A375 (cell line): ENCODE data around the gene TGM5. TPM values are rescaled to one million over a fixed set of nuclear protein-coding genes. Genes with fewer than 3 reads are reported as not detected.

Experiments used
- small RNA-seq: library from RNA; depleted of rRNA; stranded (forward); fragments of <200 nt; gene quantifications from one replicate; pipeline ENCODE3, GENCODE V24; 2014
- total RNA-seq: library from RNA; depleted of rRNA; stranded (reverse); fragments of >200 nt; shearing (Covaris generic); gene quantifications from 2 replicates; pipeline ENCODE4 v1.2.3, GENCODE V29; 2014; rRNA removed

TGM5 gene, protein sequence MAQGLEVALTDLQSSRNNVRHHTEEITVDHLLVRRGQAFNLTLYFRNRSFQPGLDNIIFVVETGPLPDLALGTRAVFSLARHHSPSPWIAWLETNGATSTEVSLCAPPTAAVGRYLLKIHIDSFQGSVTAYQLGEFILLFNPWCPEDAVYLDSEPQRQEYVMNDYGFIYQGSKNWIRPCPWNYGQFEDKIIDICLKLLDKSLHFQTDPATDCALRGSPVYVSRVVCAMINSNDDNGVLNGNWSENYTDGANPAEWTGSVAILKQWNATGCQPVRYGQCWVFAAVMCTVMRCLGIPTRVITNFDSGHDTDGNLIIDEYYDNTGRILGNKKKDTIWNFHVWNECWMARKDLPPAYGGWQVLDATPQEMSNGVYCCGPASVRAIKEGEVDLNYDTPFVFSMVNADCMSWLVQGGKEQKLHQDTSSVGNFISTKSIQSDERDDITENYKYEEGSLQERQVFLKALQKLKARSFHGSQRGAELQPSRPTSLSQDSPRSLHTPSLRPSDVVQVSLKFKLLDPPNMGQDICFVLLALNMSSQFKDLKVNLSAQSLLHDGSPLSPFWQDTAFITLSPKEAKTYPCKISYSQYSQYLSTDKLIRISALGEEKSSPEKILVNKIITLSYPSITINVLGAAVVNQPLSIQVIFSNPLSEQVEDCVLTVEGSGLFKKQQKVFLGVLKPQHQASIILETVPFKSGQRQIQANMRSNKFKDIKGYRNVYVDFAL
- total RNA-seq: 0.66 TPM in 1 of 2 replicates, not detected in the other

DNA sequence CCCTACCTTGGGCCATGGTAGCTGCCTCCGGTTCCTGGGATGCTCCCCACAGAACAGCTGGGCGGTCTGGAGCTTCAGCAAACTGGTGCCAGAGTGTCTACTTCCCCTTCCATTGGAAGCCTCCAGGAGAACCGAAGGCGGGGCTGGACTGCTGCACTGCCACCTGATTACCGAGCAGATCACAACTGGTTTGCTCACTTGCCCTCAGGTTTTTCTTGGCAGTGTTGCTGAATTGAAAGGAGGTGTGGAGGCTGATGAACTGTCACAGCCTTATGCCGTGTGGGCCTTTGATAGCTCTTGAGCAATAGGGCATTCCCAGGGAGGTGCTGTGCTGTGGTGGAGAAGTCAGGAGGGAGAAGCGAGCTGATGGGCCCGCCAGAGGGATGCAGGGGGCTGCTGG is at the start of gene TGM5:
TSS of gene TGM5 (minus strand) at position 95 of the 400 bp plus-strand sequence. CDS start at position 16, 79 bp downstream.

DNA sequence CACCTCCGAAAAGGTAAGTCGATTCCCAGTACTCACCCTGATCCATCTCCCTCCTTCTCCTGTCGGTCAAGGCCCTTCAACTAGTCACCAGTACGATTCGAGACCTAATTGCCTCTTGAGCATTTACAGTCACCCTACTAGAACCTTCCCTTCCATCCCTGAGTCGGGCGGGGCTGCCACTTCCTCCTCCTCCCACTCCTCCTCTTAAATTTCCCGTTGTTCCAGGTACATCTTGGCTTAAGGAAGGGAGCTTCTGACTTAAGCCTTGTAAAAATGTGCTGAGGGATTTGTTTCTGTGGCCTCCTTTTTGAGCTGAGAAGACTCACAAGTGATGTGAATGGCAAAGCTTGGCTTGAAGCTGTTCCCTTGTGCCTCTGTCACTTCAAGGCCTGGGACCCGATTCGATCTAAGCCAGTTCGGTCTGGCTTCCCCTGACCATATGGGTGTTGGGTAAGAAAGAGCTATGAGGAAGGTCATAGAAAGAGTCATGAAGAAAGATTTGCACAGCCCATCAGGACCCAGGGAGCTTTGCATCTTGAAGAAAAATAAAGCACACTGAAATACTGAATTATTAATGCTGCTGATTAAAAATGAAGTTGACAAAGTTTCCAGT is 35.6 kb upstream of the TGM5 start, which contains the start of gene TGM7:
TSS of gene TGM7 (minus strand) at position 51 of the 613 bp plus-strand sequence.

DNA sequence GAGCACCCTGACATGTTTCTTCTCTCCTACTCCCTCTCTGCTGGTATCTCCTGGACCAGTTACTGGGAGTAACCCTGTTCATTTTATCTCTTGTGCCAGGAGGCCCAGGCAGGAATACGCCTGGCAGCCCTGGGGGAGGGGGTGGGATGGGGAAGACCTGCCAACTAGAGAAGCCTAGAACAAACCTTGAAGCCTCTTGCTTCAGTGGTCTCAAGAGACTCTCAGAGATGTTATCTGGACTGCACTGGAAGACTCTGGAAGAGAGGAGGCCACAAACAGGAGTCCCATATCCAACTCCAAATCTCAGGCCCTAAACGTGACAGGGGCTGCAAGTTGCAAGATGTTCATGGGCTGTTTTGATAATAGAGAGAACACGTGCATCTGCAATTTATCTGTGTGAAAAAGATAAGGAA is 45.7 kb downstream of the TGM5 start, which contains the start of gene EPB42:
TSS of gene EPB42 (minus strand) at position 28 of the 413 bp plus-strand sequence. CDS start 193 bp downstream, outside the sequence.

DNA sequence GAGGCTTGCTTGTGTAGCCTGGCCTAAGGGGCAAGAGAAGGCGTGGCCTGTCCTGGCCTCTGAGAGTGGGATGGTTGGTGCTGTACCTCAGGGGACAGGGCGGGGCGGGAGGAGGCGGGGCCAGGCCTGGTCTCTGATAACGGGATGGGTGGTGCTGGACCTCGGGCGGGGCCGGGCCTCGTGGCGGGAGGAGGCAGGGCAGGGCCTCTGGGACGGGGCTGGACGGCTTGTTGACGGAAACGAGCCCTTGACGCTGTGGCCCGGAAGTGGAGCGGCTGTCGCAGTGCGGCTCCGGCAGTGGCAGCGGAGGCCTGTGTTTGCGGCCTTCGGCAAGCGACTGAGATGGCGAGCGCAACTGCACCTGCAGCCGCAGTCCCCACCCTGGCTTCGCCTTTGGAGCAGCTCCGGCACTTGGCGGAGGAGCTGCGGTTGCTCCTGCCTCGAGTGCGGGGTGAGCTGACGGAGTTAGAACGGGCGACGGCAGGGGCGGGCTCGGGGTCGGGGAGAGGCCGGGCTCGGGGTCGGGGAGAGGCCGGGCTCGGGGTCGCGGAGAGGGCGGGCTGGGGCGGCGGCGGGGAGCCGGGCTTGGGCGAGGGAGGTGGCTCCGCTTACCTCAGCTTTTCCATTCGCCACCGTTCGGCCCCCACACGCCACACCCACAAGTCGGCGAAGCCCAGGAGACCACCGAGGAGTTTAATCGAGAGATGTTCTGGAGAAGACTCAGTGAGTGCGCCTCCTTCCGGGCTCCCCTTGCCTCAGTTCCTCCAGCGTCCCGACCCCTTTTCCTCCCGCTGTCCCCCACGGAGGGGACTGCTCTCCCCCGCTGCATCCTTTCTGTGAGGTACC is 81.3 kb downstream of the TGM5 start, which contains the start of gene CCNDBP1:
TSS of gene CCNDBP1 (plus strand) at position 247 of the 846 bp plus-strand sequence. CDS start at position 343, 96 bp downstream.

Small RNAs within 50 kb of the gene (small RNA-seq; reads per million reads assigned to genes)
- not detected for gene RF00019

Other genes with a start within 250 kb of the TGM5 start
- gene UBR1, start 160.9 kb downstream of the TGM5 start, total RNA-seq: 31.7 and 32.2 TPM in 2 replicates
- 21.7 and 25.8 TPM in 2 replicates for gene TMEM62, start 133.3 kb downstream of the TGM5 start, total RNA-seq
- gene CCNDBP1, start 81.5 kb downstream of the TGM5 start, total RNA-seq: 51.1 and 53.4 TPM in 2 replicates
- not detected in 2 replicates for gene EPB42, start 45.9 kb downstream of the TGM5 start, total RNA-seq
- not detected in 2 replicates for gene TGM7, start 35.3 kb upstream of the TGM5 start, total RNA-seq
- 16.9 and 19.5 TPM in 2 replicates for gene LCMT2, start 63.6 kb upstream of the TGM5 start, total RNA-seq
- gene ZSCAN29, start 104.1 kb upstream of the TGM5 start, total RNA-seq: 21.9 and 24.0 TPM in 2 replicates
- 12.4 and 12.6 TPM in 2 replicates for gene TUBGCP4, start 104.2 kb upstream of the TGM5 start, total RNA-seq
- gene TP53BP1, start 226.2 kb upstream of the TGM5 start, total RNA-seq: 37.9 and 43.2 TPM in 2 replicates